Amygdala (tissue), 56 donors: ENCODE data around the gene SCMH1.
"Not testable (repeated sequence)": the region's sequence is repeated elsewhere in the genome, so short reads cannot be mapped to it uniquely, and the experiment has no call there.

Source experiments
- DNase-seq, 56 donors: peaks; one replicate each; lab custom pipeline; 2025; lab: John Stamatoyannopoulos, UW

SCMH1 gene

GRCh38 chr1:41160498-41161110, 81.5 kb downstream of the SCMH1 start:
- DNase-seq, result no peak

GRCh38 chr1:41158966-41159365, 83.1 kb downstream of the SCMH1 start:
- DNase-seq, result no peak

- DNase-seq, result no peak
Observed at GRCh38 chr1:41158147-41158875, 83.8 kb downstream of the SCMH1 start.

GRCh38 chr1:41155105-41155504, 87.0 kb downstream of the SCMH1 start:
- no peak for DNase-seq

GRCh38 chr1:41153750-41154274, 88.3 kb downstream of the SCMH1 start:
- no peak for DNase-seq

GRCh38 chr1:41152622-41153044, 89.5 kb downstream of the SCMH1 start:
- DNase-seq, result no peak

DNA sequence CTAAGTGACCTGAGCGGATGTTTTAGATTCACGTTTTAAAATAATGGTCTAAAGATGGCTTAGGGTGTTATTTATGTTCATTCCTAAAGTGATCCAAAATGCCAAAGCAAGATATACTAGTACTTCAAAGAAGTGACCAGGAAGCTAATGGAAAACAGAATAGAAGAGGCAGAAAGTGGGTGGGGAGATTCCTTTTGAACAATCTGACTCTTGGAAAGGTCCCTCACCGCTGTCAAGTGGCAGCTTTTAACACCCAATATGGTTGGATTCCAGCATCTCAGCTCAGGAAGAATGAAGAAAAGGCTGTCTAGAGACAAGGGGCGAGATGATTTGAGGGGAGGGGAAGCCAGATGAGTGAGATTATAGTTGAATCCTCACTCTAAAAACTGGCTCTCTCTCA, 90.3 kb downstream of the SCMH1 start:
- no peak for DNase-seq

DNA sequence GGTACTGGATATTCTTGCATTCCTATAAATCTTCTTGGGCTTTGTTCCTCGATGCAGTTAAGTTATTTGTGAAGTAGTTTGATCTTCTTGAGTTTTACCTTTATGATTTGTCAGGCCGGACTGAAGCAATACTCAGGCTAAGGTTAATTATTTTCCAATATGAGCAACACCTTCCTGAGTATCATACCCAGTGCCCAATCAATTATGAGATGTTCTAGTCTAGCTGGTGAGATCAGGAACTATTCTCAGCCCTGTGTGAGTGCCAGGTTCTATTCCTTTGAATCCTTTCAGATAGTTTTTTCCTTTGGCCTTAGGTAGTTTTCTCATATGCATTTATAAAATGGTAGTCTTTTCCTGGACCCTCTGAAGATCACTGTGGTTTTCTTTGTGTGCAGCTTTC, 92.5 kb downstream of the SCMH1 start:
- DNase-seq, result no peak

- DNase-seq, result no peak
Observed at GRCh38 chr1:41144285-41144684, 97.8 kb downstream of the SCMH1 start.

DNA sequence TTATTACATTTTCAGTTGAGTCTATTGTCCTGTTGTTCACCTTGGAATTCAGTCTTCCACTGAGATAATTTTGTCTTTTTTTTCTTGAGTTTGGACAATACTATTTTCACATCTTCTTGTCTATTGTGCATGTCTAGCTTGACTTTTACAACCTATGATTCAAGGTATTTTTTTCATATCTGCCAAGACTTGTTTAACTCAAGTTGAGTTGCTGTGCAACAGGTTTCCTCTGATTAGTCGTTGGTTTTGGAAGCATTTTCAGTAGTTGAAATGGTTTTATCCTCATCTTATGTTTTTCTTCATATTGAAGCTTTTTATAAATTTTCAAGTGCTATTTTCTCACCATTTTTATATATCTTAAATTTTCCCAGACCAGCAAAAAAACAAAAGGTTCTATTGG, 103.6 kb downstream of the SCMH1 start:
- no peak for DNase-seq

GRCh38 chr1:41135196-41135947, 106.7 kb downstream of the SCMH1 start:
- DNase-seq, result no peak

- DNase-seq, result not testable (repeated sequence)
Observed at GRCh38 chr1:41134325-41134724, 107.8 kb downstream of the SCMH1 start.

GRCh38 chr1:41122851-41123518, 119.1 kb downstream of the SCMH1 start:
- DNase-seq, result peak in 1 of 56 donors; percentile 4

DNA sequence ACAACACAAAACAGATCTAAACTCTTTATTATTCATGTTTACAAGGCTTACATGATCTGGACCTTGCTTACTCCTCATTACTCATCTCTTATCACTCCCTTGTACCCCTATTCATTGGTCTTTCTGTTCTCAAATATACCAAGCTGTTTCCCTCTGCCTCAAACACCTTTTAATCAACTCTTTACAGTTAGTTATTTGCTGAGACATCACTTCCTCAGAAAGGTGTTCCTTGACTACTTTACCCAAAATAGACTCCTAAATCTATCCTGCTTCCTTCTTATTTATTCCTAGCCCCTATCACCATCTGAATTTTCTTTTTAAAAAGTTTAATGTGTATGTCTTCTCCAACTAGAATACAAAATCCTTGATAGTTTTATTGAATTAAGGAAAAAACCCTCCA, 120.0 kb downstream of the SCMH1 start:
- no peak for DNase-seq

DNA sequence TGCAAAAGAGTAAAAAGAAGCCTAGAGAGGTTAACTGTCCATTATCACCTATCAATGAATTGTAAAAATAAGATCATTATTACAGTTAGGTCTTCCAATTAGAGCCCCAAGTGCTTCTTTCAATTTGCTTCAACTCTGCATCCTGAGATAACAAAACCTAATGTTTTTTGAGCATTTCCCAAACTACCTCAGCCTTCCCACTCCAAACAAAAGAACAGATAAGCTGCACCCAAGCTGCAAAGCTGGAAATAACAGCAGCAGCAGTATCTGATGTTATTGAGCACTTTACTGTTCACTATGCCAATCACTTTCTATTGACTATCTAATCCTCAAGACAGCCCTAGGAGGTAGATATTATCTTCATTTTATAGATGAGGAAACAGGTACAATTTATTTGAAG, 123.5 kb downstream of the SCMH1 start:
- no peak for DNase-seq

GRCh38 chr1:41117241-41117640, 124.9 kb downstream of the SCMH1 start:
- not testable (repeated sequence) for DNase-seq

GRCh38 chr1:41110736-41111135, 131.4 kb downstream of the SCMH1 start:
- DNase-seq, result no peak

DNA sequence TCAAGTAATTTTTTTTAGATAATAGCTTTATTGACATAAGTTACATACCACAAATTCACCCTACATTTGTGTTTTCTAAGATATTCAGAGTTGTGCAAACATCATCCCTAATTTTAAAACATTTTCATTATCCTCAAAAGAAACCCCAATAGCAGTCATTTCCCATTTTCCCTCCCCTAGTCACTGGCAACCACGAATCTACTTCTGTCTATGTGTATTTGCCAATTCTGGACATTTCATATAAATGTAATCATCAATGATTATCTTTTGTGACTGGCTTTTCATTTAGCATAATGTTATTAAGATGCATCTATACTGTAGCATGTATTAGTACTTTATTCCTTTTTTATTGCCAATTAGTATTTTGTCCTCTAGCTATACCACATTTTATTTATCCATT, 131.8 kb downstream of the SCMH1 start:
- DNase-seq, result no peak

GRCh38 chr1:41109310-41110197, 132.6 kb downstream of the SCMH1 start:
- DNase-seq, result peak in 2 of 56 donors; percentile 0 to 2
